GM21737 (cell line): ENCODE results near the gene CDC14B.

Experiments used
- ATAC-seq: cut with Tn5 transposase; IDR thresholded peaks from one replicate; pipeline ENCODE4 v1.9.1; 2021; ENCODE audit warnings: mild to moderate bottlenecking, moderate library complexity; ENCODE audit not compliant: unreplicated experiment

CDC14B gene

GRCh38 chr9:96489482-96489979, 130.1 kb downstream of the CDC14B start:
- ATAC-seq = no peak

DNA sequence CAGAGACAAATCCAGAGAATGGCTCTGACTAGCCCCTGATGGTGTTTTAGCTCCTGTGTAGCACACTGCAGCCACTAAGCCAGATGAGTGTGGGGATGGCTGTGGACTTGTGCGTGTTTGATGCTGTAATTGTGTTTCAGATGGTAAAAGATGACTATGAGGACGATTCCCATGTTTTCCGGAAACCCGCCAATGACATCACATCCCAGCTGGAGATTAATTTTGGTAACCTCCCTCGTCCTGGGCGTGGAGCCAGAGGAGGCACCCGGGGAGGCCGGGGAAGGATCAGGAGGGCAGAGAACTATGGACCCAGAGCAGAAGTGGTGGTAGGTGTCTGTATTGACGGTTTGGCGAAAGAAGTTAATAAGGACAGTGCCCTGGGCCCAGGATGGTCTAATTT, 131.7 kb downstream of the CDC14B start:
- no peak for ATAC-seq

DNA sequence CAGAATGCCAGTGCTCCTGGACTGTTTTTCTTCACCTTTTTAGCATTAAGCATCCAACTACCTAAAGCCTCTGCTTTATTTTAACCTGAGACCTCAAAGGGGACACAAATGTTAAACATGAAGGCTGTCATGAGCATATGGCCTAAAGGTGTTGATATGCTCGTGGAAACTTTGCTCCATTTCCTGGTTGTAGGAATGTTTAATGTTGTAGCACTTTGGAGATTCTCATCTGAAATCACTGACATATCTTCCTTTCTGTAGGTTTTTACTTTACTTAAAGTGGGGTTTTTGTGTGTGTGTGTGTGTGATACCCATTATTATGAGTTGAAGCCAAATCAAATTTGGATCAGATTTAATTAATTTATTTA, 132.6 kb downstream of the CDC14B start:
- ATAC-seq = no peak

- ATAC-seq = no peak
These were observed 133.1 kb downstream of the CDC14B start for GRCh38 chr9:96486386-96487028.

DNA sequence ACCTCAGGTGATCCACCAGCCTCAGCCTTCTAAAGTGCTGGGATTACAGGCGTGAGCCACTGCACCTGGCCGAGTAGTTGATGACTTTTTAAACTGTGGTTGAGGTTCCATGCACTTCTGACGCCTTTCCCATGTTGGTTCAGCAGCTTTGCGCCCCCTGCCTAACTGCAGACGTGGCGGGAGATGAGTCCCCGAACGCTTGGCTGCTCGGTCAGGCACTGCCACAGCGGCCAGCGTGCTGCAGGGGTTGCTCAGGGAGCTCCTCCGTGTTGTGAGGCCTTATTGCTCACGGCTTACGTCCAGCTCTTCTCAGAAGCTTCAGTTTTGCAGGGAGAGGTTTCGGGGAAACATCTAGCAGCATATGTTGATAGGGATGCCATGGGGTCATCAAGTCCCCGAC, 134.4 kb downstream of the CDC14B start:
- ATAC-seq = no peak

- ATAC-seq = peak; percentile 84
These were observed 135.1 kb downstream of the CDC14B start for GRCh38 chr9:96484521-96484931.

GRCh38 chr9:96483733-96484390, 135.8 kb downstream of the CDC14B start:
- no peak for ATAC-seq

DNA sequence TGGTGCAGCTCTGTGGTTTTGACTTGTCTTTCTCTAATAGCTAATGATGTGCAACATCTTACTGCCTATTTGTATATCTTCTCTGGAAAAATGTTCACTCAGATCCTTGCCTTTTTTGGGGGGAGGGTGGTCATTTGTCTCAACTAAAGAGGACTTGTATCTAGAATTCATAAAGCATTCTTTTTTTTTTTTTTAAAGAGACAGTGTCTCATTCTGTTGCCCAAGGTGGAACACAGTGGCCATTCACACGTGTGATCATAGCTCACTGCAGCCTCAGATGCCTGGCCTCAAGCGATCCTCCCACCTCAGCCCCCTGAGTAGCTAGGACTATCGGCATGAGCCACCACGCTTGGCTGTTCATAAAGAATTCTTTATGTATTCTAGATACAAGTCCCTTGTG, 136.4 kb downstream of the CDC14B start:
- ATAC-seq = no peak

DNA sequence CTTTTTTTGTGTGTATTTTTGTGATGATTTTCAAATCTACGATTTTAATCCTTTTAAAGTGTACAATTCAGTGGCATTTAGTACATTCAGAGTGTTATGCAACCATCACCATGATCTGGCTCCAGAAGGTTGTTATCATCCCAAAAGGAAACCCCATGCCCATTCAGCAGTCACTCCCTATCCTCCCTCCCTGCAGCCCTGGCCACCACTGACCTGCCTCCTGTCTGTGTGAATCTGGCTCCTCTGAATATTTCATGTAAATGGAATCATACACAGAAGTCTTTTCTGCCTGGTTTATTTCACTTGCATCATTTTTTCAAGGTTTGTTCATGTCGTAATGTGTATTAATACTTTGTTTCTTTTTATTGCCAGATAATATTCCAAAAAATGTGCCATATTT, 137.2 kb downstream of the CDC14B start:
- ATAC-seq = no peak

- no peak for ATAC-seq
These were observed 138.9 kb downstream of the CDC14B start for GRCh38 chr9:96480736-96481135.

DNA sequence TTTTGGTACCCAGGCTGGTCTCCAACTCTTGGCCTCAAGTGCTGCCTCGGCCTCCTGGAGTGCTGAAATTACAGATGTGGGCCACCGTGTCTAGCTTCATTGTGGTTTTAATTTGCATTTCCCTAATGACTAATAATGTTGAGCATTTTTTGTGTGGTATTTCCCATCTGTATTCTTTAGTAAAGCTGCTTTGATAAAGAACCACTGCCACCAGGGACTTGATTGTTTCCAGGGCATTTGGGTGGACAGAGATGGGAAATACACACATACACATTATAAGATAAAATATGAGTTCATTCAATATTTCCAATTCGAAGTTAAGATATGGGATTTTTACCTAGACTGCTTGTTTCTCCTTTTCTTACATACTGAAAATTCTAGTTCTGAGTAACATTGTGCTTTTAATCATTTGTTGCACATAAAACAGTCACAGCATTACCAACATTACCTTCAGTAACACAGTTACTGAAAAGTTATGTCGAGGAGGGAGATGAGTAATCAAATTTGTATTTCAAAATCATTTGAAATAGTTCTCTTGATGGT, 140.7 kb downstream of the CDC14B start:
- ATAC-seq = peak; percentile 63

- ATAC-seq = no peak
These were observed 143.1 kb downstream of the CDC14B start for GRCh38 chr9:96476591-96476990.

DNA sequence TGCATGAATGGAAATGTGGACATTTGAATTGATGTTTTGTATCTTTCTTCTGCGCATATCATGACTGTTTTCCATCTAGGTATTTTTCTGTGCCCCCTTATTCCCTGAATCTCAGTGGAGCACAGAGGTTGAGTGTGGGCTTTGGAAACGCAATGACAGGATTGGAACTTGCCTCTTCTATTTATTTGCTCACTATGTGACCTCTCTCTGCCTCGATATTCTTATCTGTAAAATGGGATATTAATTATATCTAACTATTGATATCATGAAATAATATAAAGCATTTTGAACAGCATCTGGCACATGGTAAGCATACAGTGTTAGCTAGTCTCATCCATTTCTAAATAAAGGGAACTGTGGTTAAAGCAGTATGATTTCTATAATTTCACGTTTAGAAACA, 143.6 kb downstream of the CDC14B start:
- no peak for ATAC-seq

GRCh38 chr9:96467784-96468183, 151.9 kb downstream of the CDC14B start:
- no peak for ATAC-seq

- no peak for ATAC-seq
These were observed 155.2 kb downstream of the CDC14B start for GRCh38 chr9:96464426-96464825.

DNA sequence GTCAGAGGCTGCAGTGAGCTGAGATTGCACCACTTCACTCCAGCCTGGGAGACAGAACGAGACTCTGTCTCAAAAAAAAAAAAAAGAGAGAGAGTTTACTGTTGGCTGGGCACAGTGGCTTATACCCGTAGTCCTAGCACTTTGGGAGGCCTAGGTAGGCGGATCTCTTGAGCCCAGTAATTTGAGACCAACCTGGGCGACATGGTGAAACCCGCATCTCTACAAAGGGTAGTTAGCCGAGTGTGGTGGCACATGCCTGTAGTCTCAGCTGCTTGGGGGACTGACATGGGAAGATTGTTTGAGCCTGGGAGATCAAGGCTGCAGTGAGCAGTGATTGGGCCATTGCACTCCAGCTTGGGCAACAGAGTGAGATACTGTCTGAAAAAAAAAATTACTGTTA, 157.1 kb downstream of the CDC14B start:
- ATAC-seq = no peak

GRCh38 chr9:96461336-96461735, 158.3 kb downstream of the CDC14B start:
- ATAC-seq = no peak

DNA sequence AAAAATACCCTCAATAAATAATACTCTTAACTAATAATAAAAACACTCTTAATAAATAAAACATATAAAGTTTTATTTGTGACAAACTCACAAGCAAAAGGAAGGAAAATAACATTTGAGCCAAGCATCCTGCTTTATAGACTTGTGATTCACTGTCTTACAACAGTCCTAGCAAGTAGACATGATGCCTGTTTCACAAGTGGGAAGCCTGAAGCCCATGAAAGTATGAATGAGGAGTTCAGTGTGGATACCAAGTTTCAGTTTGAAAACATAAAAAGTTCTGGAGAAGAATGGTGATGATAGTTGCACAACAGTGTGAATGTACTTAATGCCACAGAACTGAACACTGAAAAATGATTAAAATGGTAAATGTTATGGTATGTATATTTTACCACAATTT, 158.8 kb downstream of the CDC14B start:
- ATAC-seq = no peak

GRCh38 chr9:96460470-96460869, 159.2 kb downstream of the CDC14B start:
- ATAC-seq = no peak

DNA sequence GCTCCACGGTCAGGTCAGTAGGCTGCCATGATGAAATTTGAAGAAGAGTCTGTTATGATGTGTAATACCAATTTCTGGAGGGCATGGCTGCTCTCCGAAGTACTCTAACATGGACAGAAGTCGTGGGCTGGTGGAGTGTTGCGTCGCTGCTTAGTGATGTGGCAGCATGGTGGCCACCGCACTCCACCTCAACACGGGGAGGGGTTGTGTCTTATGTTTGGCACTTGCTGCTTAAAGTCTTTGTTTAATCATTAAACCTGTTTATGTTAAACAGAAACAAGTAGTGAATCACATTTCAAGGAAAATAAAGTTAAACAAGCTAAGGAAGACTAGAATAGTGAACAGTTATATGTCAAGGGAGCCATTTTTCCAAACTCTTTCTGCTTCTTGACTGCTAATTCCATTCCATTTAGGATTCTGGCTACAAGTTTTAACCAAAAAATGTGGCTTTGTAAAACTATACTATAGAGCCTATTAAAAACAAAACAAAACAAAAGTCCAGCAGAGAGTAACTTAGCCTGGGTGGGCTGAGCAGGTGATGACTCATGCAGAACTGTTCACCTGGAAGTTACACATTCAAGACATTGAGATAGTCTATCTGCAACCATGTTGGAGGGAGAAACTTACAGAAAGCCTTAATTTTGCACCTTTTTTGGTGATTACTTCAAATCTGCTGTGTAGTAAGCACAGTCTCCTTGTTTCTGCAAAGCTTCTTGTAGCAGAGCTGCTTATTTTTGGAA, 160.2 kb downstream of the CDC14B start:
- no peak for ATAC-seq

DNA sequence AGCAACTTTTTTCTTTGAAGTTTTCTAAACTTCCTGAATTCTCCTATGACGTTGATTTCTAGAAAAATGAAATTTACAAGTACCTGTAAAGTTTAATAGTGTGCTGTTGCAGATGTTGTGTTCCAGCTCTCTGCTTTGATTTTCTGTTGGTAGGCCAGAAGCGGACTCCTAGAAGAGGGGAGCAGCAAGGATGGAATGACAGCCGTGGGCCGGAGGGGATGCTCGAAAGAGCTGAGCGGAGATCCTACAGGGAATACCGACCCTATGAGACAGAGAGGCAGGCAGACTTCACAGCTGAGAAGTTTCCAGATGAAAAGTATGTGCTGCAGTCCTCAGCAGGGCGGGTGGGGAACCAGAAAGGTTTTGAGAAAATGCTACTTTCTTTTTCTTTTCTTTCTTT, 161.4 kb downstream of the CDC14B start:
- no peak for ATAC-seq

DNA sequence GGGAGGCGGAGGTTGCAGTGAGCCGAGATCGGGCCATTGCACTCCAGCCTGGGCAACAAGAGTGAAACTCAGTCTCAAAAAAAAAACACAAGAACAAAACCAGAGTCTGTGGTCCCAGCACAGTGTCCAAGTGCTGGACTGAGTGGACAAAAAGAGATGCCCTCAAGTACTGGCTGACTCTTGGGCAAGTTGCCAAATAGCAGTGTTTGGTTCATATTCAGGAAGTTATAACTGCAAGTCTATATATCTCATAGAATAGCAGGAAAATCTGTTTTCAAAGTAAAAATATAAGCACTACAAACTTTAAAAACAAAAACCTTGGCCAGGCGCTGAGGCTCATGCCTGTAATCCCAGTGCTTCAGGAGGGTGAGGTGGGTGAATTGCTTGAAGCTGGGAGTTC, 162.4 kb downstream of the CDC14B start:
- ATAC-seq = no peak
